ENCODE measurements around the gene PAIP2.
A peak's percentile ranks its signal among the peaks of the same experiment; 100 is the strongest.

Gene PAIP2

GRCh38 chr5:139413963-139414362 is 72.3 kb downstream of the PAIP2 start:
- DNase-seq, result no peak

- DNase-seq, result no peak
Observed at GRCh38 chr5:139414581-139415130, 73.0 kb downstream of the PAIP2 start.

GRCh38 chr5:139415221-139415861 is 73.7 kb downstream of the PAIP2 start:
- DNase-seq, result no peak

GRCh38 chr5:139415869-139416268 is 74.2 kb downstream of the PAIP2 start:
- DNase-seq, result no peak

- no peak for DNase-seq
Observed at GRCh38 chr5:139416651-139417050, 75.0 kb downstream of the PAIP2 start.

- peak; percentile 64 for DNase-seq
Observed at GRCh38 chr5:139417214-139417613, 75.6 kb downstream of the PAIP2 start.

- no peak for DNase-seq
Observed at GRCh38 chr5:139418793-139419192, 77.1 kb downstream of the PAIP2 start.

Measured in NCI-H187 treated with DMSO at 0.1 percent for 48 hours (cell line).